ENCODE data around the gene DMD. TPM values are rescaled to one million over a fixed set of nuclear protein-coding genes. Genes with fewer than 3 reads are reported as not detected.

DMD gene
- total RNA-seq, 1 experiment from 2014 or later: 2.2 TPM

DNA sequence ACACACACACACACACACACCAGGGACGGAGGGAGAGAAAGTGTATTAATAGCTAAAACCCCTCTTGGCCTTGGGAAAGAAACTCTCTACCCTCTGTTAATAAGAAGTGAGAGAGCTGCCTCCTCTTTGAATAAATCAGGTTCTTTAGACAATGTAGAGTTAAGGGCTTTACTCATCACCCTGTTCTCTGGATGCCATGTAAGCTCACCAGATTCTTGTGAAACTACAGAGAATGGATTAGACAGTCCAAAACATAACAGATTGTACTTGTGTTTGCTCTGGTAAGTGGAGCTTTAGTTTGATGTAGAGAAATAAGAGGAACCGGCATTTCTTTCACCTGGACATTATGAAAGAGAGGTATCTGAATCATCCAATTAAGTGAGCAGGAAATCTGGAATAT, 263.2 kb downstream of the DMD start:
- intact Hi-C loops (cut with micrococcal nuclease; ENCODE audit: unreplicated experiment): no loop called here
- no peaks in the 10 kb centered on the region for H3K36me3 ChIP-seq (ENCODE audit: control insufficient read depth, insufficient read depth, low read length)
- DNase-seq (ENCODE audit: low read depth, low spot score) (no peak), ATAC-seq (no peak)
- ChIA-PET CTCF (no interaction called here), POLR2A (no interaction called here)
- TF ChIP-seq, protein P1, sequence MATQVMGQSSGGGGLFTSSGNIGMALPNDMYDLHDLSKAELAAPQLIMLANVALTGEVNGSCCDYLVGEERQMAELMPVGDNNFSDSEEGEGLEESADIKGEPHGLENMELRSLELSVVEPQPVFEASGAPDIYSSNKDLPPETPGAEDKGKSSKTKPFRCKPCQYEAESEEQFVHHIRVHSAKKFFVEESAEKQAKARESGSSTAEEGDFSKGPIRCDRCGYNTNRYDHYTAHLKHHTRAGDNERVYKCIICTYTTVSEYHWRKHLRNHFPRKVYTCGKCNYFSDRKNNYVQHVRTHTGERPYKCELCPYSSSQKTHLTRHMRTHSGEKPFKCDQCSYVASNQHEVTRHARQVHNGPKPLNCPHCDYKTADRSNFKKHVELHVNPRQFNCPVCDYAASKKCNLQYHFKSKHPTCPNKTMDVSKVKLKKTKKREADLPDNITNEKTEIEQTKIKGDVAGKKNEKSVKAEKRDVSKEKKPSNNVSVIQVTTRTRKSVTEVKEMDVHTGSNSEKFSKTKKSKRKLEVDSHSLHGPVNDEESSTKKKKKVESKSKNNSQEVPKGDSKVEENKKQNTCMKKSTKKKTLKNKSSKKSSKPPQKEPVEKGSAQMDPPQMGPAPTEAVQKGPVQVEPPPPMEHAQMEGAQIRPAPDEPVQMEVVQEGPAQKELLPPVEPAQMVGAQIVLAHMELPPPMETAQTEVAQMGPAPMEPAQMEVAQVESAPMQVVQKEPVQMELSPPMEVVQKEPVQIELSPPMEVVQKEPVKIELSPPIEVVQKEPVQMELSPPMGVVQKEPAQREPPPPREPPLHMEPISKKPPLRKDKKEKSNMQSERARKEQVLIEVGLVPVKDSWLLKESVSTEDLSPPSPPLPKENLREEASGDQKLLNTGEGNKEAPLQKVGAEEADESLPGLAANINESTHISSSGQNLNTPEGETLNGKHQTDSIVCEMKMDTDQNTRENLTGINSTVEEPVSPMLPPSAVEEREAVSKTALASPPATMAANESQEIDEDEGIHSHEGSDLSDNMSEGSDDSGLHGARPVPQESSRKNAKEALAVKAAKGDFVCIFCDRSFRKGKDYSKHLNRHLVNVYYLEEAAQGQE (IDR thresholded peaks at IDR 0.05; ENCODE audit: insufficient read depth in 1 of 2, low read depth in 2 of 2, low read length in 1 of 2): no peak
- no peaks in the 10 kb centered on the region for H3K9me3 ChIP-seq (ENCODE audit: control insufficient read depth, insufficient read depth, low read depth, low read length)
- in situ Hi-C loops (cut with HindIII; ENCODE audit: low pct_unique_long_range_greater_than_20kb, low sequenced_read_pairs): no loop called here
- H3K4me3 ChIP-seq (ENCODE audit: low read depth in 2 of 2, low read length in 2 of 2): no peak overlapping the region
- no peaks in the 10 kb centered on the region for H3K4me1 ChIP-seq (ENCODE audit: control insufficient read depth, insufficient read depth, low read length)
- no peaks in the 10 kb centered on the region for H3K27me3 ChIP-seq (ENCODE audit: control insufficient read depth, insufficient read depth, low read length)
- no TSS peak for BruUV-seq (replicated peaks)
- H3K27ac ChIP-seq (ENCODE audit: low read length): no peak overlapping the region

DNA sequence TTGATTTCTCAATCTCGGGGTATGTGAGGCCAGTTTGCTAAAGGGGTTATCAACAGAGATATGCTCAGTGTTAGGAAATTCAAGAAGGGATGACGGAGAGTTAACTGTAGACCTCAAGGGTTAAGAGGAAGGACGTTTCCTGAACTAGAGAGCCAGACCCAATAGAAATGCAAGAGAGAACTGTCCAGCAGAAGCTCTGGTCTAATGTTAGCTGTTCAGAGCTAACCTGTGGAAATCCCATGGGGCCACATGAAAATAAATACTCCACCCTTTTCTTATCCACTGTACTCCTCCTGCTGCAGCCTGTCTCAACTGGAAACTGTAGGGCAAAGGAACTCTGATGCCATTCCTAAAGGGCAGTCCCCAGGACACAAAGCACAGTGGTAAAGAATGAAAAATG, 274.3 kb downstream of the DMD start:
- in situ Hi-C loops (cut with HindIII; ENCODE audit: low pct_unique_long_range_greater_than_20kb, low sequenced_read_pairs) (no loop called here), intact Hi-C loops (cut with micrococcal nuclease; ENCODE audit: unreplicated experiment) (no loop called here)
- H3K36me3 ChIP-seq (ENCODE audit: control insufficient read depth, insufficient read depth, low read length): no peaks in the 10 kb centered on the region
- DNase-seq (ENCODE audit: low read depth, low spot score) (no peak), ATAC-seq (no peak)
- POLR2A ChIA-PET: no interaction called here
- H3K27ac ChIP-seq (ENCODE audit: low read length): no peak overlapping the region
- H3K27me3 ChIP-seq (ENCODE audit: control insufficient read depth, insufficient read depth, low read length): no peaks in the 10 kb centered on the region
- H3K4me1 ChIP-seq (ENCODE audit: control insufficient read depth, insufficient read depth, low read length): no peaks in the 10 kb centered on the region
- no TSS peak for BruUV-seq (replicated peaks)
- CTCF ChIA-PET: no interaction called here
- no peak overlapping the region for H3K4me3 ChIP-seq (ENCODE audit: low read depth in 2 of 2, low read length in 2 of 2)
- TF ChIP-seq CTCF (IDR thresholded peaks at IDR 0.05) (no peak), SIN3A (IDR thresholded peaks at IDR 0.05; ENCODE audit: borderline replicate concordance, insufficient read depth, low read depth, low read length) (no peak), TCF7L2 (IDR thresholded peaks at IDR 0.05; ENCODE audit: low read depth, low read length) (no peak), POLR2AphosphoS5 (IDR thresholded peaks at IDR 0.05; ENCODE audit: low read depth, low read length) (no peak)
- TF ChIP-seq, protein P1 (IDR thresholded peaks at IDR 0.05; ENCODE audit: insufficient read depth in 1 of 2, low read depth in 2 of 2, low read length in 1 of 2): no peak
- no peaks in the 10 kb centered on the region for H3K9me3 ChIP-seq (ENCODE audit: control insufficient read depth, insufficient read depth, low read depth, low read length)

Measured in Panc1 (cell line).